Left ventricle myocardium inferior (tissue), 1 donor: ENCODE results near the gene SCN10A. TPM values are rescaled to one million over a fixed set of nuclear protein-coding genes. Genes with fewer than 3 reads are reported as not detected.

Experiments used
- DNase-seq: peaks from one replicate; pipeline ENCODE4 v3.0.0-alpha.2; 2020
- H3K27ac ChIP-seq: fragments of 200-600 bp; replicated peaks from 2 replicates; pipeline ENCODE4 v1.8.0; 2021
- H3K27me3 ChIP-seq: fragments of 200-600 bp; 2 replicates; pipeline ENCODE4 v1.8.0; 2021; ENCODE audit warnings: low read depth
- H3K36me3 ChIP-seq: fragments of 200-600 bp; 2 replicates; pipeline ENCODE4 v1.8.0; 2021
- H3K4me1 ChIP-seq: fragments of 200-600 bp; 2 replicates; pipeline ENCODE4 v1.8.0; 2021
- H3K4me3 ChIP-seq: fragments of 200-600 bp; 2 replicates; pipeline ENCODE4 v1.8.0; 2021; ENCODE audit warnings: mild to moderate bottlenecking, moderate library complexity
- H3K9me3 ChIP-seq: fragments of 200-600 bp; replicated peaks from 2 replicates; pipeline ENCODE4 v1.8.0; 2021
- CTCF ChIP-seq: fragments of 200-600 bp; IDR thresholded peaks from 2 replicates; pipeline ENCODE4 v1.8.0; 2021; ENCODE audit warnings: antibody characterized with exemption, mild to moderate bottlenecking, borderline replicate concordance
- intact Hi-C: fragments of 100-400 bp; cut with micrococcal nuclease; formaldehyde crosslinking; loops from one replicate; pipeline ENCODE4 v1.11.0; 2022
- total RNA-seq: library from RNA; stranded (reverse); fragmentation: NEBNext Ultra II Directional; extraction: Animal tissue kit (Norgen Biotek cat#: 25700); gene quantifications from one replicate; pipeline ENCODE4 v1.2.1, GENCODE V29; 2021
- donor health status: DM: no; HTN: yes; CAD: no; lungs with severe emphysema.

The SCN10A gene
- total RNA-seq, 1 donor from 2014 or later, result 0.19 TPM

DNA sequence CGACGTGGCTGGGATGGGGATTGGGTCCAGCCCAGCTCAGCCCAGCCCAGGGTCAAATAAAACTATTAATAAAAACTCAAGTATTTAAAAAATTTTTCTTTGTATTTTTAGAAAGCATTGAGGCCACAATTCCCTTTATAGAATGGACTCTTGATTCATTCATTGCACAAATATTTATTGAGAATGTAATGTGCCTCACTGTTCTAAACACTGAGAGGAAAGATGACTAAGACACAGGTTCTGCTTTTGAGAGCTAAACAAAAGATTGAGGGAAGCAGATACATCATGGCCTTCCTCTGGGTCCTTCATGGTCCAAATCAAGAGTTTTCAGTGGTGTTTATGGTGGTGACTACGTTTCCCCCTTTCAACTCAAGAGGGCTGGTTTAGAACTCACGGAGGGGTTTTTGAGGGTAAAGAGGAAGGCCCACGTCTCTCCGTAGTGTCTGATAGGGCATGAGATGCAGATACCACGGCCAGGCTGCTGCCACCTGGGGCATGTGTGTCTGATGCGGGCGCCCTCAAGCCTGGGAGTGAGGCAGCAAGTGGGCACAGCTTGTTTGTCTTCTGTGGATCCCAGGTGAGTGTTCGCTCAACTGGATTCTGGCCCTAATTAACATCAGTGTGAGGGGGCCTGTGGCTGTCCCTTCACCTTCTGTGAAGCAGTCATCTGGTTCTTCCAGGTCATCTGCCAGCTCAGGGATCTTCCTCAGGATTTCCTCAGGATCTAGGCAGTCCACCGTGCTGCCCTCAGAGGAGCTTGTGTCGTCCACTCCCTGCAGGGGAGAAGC, 93.0 kb downstream of the SCN10A start:
- peaks cover 49% of the 10 kb centered on the region for H3K4me1 ChIP-seq
- TF ChIP-seq CTCF, result no peak
- H3K27me3 ChIP-seq, result no peaks in the 10 kb centered on the region
- peak overlapping the region; percentile 90 for H3K27ac ChIP-seq
- no peaks in the 10 kb centered on the region for H3K36me3 ChIP-seq
- no peaks in the 10 kb centered on the region for H3K9me3 ChIP-seq
- no peak overlapping the region for H3K4me3 ChIP-seq
- intact Hi-C loops, result no loop called here
- no peak for DNase-seq

DNA sequence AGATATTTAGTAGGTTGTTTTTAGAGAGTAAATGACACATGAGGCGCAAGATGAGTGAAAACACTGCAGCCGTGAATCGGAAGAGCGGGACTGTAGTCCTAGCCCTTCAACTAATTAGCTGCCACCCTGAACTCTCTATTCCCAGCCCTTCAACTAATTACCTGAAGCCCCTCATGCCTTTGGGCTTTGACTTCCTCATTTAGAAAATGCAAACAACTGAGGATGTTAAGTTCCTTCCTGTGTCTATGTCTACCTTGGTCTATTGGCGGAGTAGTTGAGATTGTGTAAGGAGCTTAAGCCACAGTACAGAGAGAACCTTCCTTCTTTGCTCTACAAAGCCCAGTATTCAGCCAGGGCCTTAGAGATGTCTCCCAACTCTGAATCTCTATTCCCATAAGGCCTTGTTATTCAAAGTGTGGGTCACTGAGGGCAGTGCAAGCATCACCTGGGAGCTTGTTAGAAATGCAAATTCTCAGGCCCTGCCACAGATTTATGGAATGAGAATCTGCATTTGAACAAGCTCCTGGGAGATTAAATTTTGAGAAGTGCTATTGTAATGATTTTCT, 94.7 kb downstream of the SCN10A start:
- no peak for DNase-seq
- H3K27ac ChIP-seq, result peak overlapping the region; percentile 90
- H3K27me3 ChIP-seq, result no peaks in the 10 kb centered on the region
- H3K36me3 ChIP-seq, result no peaks in the 10 kb centered on the region
- TF ChIP-seq CTCF, result no peak
- peaks cover 53% of the 10 kb centered on the region for H3K4me1 ChIP-seq
- no peak overlapping the region for H3K4me3 ChIP-seq
- intact Hi-C loops, result no loop called here
- no peaks in the 10 kb centered on the region for H3K9me3 ChIP-seq

DNA sequence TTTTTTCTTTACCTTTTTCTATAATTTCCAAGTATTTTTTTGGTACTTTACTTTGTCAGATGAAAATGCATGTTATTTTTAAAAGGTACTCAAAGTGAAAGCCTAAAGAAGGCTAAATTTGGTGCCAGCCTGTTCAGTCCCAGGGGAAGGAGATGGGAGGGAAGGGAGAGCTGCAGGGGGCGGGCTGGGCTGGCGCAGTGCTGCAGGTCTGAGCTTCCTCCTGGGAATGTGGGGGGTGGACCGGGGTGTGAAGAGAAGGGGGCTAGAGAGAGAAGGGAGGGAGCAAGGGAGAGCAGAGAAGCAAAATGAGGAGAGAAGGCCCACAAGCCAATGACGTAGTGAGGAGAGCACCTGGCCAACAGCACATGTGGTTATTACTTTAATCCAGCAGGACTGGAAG, 95.6 kb downstream of the SCN10A start:
- Histone ChIP-seq H3K27ac (peak overlapping the region; percentile 90), H3K9me3 (no peaks in the 10 kb centered on the region), H3K36me3 (no peaks in the 10 kb centered on the region), H3K27me3 (no peaks in the 10 kb centered on the region), H3K4me1 (peaks cover 49% of the 10 kb centered on the region), H3K4me3 (no peak overlapping the region)
- TF ChIP-seq CTCF, result no peak
- intact Hi-C loops, result no loop called here
- DNase-seq, result no peak

DNA sequence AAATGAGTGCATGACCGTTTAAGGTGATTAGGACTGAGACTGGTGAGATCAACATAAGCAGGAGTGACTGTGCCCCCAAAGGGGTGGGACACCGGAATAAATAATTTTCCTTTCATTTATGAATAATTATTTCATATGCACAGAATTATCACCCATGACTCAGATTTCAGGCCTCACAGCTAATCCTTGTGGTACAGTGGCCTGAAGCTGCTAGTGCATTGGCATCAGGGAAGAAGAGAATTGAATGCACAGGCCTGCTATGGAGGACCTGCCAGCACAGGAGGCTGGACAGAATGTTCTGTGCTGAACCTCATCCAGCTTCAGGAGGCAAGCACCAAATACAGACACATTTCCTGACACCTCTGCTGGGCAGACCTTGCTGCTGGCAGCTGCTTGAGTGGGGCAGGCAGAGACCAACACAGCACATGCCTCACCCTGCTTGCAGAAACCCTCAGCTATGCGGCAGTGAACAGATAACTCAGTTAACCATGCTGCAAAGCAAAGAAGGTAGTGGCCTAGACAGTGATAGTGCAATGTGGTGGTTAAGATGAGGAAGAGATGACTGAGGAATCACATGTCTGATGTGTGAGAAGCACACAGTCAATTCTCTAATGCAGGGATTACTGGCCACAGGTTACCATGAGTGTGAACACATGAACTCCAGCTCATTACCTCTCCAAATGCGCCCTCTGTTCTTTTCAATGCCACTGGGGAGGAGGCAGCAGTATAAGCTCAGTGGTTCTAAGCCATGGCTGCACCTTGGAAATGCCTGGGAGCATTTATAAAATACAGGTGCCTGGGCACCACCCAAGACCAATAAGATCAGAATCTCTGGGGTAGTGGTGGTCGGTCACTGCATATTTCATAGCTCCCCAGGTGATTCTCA, 98.4 kb downstream of the SCN10A start:
- Histone ChIP-seq H3K36me3 (no peaks in the 10 kb centered on the region), H3K27ac (peak overlapping the region; percentile 92), H3K4me3 (no peak overlapping the region), H3K27me3 (no peaks in the 10 kb centered on the region), H3K4me1 (peaks cover 22% of the 10 kb centered on the region), H3K9me3 (no peaks in the 10 kb centered on the region)
- intact Hi-C loops, result no loop called here
- DNase-seq, result peak; percentile 69
- TF ChIP-seq CTCF, result peak; percentile 33

DNA sequence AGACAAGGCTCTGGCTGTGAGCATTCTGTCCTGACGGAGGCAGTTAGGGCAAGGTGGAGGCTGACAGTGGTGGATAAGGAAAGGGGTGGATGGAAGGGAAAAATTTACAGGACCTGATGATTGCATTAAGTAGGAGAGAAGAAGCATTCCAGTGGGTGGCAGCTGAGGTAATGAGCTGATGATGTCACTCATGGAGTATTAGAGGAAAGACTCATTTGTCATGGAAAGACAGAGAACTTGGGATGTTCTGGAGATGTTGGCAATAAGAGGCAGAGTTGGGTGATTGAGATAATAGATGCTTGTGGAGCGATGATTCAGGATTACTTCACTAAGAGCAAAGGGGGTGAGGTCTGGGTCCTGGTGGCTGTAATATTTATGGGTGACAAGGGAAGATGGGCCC, 102.9 kb downstream of the SCN10A start:
- H3K27me3 ChIP-seq, result no peaks in the 10 kb centered on the region
- peaks cover 12% of the 10 kb centered on the region for H3K4me1 ChIP-seq
- no peaks in the 10 kb centered on the region for H3K36me3 ChIP-seq
- H3K27ac ChIP-seq, result no peak overlapping the region
- TF ChIP-seq CTCF, result no peak
- no peaks in the 10 kb centered on the region for H3K9me3 ChIP-seq
- H3K4me3 ChIP-seq, result no peak overlapping the region
- intact Hi-C loops, result no loop called here
- no peak for DNase-seq
